Activated CD4-positive, alpha-beta T cell treated with anti-CD3 and anti-CD28 coated beads for 48 hours (primary cell): ENCODE measurements around the gene ACSF3.
"Not testable (repeated sequence)": the region's sequence is repeated elsewhere in the genome, so short reads cannot be mapped to it uniquely, and the experiment has no call there.

Experiments
- DNase-seq: peaks from one replicate; pipeline ENCODE4 v3.0.0-alpha.2; 2020

Gene ACSF3

GRCh38 chr16:89179656-89180315, 86.1 kb downstream of the ACSF3 start:
- no peak for DNase-seq

GRCh38 chr16:89183463-89183862, 89.8 kb downstream of the ACSF3 start:
- DNase-seq: no peak

- no peak for DNase-seq
Observed at GRCh38 chr16:89183975-89184676, 90.5 kb downstream of the ACSF3 start.

- no peak for DNase-seq
Observed at GRCh38 chr16:89184677-89184932, 91.0 kb downstream of the ACSF3 start.

GRCh38 chr16:89184933-89185794, 91.5 kb downstream of the ACSF3 start:
- DNase-seq: peak; percentile 53

- not testable (repeated sequence) for DNase-seq
Observed at GRCh38 chr16:89185887-89186592, 92.4 kb downstream of the ACSF3 start.

GRCh38 chr16:89186593-89187031, 93.0 kb downstream of the ACSF3 start:
- DNase-seq: not testable (repeated sequence)

- peak; percentile 68 for DNase-seq
Observed at GRCh38 chr16:89187032-89187769, 93.5 kb downstream of the ACSF3 start.

GRCh38 chr16:89187770-89188392, 94.2 kb downstream of the ACSF3 start:
- DNase-seq: no peak

GRCh38 chr16:89188471-89189357, 95.1 kb downstream of the ACSF3 start:
- DNase-seq: not testable (repeated sequence)

GRCh38 chr16:89189358-89190025, 95.8 kb downstream of the ACSF3 start:
- no peak for DNase-seq

- peak; percentile 3 for DNase-seq
Observed at GRCh38 chr16:89190150-89190958, 96.7 kb downstream of the ACSF3 start.

GRCh38 chr16:89191033-89191900, 97.6 kb downstream of the ACSF3 start:
- DNase-seq: peak; percentile 5

- no peak for DNase-seq
Observed at GRCh38 chr16:89191901-89192185, 98.2 kb downstream of the ACSF3 start.

- not testable (repeated sequence) for DNase-seq
Observed at GRCh38 chr16:89192186-89192955, 98.7 kb downstream of the ACSF3 start.

GRCh38 chr16:89192956-89193575, 99.4 kb downstream of the ACSF3 start:
- peak; percentile 86 for DNase-seq

- no peak for DNase-seq
Observed at GRCh38 chr16:89193576-89194293, 100.1 kb downstream of the ACSF3 start.
